H9 (cell line): ENCODE data around the gene ARF1. TPM values are rescaled to one million over a fixed set of nuclear protein-coding genes. Genes with fewer than 3 reads are reported as not detected.

Source experiments
- DNase-seq: peaks from one replicate; pipeline ENCODE4 v3.0.0-alpha.2; 2017
- H2AFZ ChIP-seq: one replicate; pipeline ENCODE4 v1.6.1; 2013; ENCODE audit warnings: mild to moderate bottlenecking, low read length, control low read depth, moderate library complexity
- H2AK5ac ChIP-seq: 2 replicates; pipeline ENCODE4 v1.6.1; 2013; ENCODE audit warnings: low read length, control low read depth, mixed read lengths; ENCODE audit not compliant: insufficient read length
- H2BK120ac ChIP-seq: one replicate; pipeline ENCODE4 v1.6.1; 2013; ENCODE audit warnings: low read depth, mild to moderate bottlenecking, low read length, control low read depth, inconsistent platforms; ENCODE audit not compliant: poor library complexity, severe bottlenecking
- H2BK12ac ChIP-seq: 2 replicates; pipeline ENCODE4 v1.6.1; 2013; ENCODE audit warnings: low read length, control low read depth, mixed read lengths, low read depth; ENCODE audit not compliant: insufficient read length
- H2BK15ac ChIP-seq: 2 replicates; pipeline ENCODE4 v1.6.1; 2013; ENCODE audit warnings: low read depth, low read length, control low read depth
- H2BK20ac ChIP-seq: one replicate; pipeline ENCODE4 v1.6.1; 2013; ENCODE audit warnings: low read depth, mild to moderate bottlenecking, low read length, control low read depth, inconsistent platforms; ENCODE audit not compliant: poor library complexity, severe bottlenecking
- H2BK5ac ChIP-seq: 2 replicates; pipeline ENCODE4 v1.6.1; 2013; ENCODE audit warnings: low read length, control low read depth, mixed read lengths; ENCODE audit not compliant: insufficient read length
- H3K14ac ChIP-seq: 2 replicates; pipeline ENCODE4 v1.6.1; 2013; ENCODE audit warnings: low read length, control low read depth; ENCODE audit not compliant: insufficient read depth
- H3K18ac ChIP-seq: 2 replicates; pipeline ENCODE4 v1.6.1; 2013; ENCODE audit warnings: low read depth, mild to moderate bottlenecking, mixed read lengths, low read length, control low read depth; ENCODE audit not compliant: insufficient read length
- H3K23ac ChIP-seq: 2 replicates; pipeline ENCODE4 v1.6.1; 2013; ENCODE audit warnings: low read length, control low read depth, mixed read lengths, low read depth; ENCODE audit not compliant: insufficient read length
- H3K23me2 ChIP-seq: 2 replicates; pipeline ENCODE4 v1.6.1; 2013; ENCODE audit warnings: low read depth, mild to moderate bottlenecking, mixed read lengths, low read length, control low read depth; ENCODE audit not compliant: insufficient read length, poor library complexity, severe bottlenecking
- H3K27ac ChIP-seq: 2 replicates; pipeline ENCODE4 v1.5.1; 2013; ENCODE audit warnings: low read length, control low read depth, mixed read lengths, low read depth; ENCODE audit not compliant: insufficient read length
- H3K27me3 ChIP-seq: 2 replicates; pipeline ENCODE4 v1.6.1; 2013; ENCODE audit warnings: low read length, control low read depth, inconsistent platforms; ENCODE audit not compliant: insufficient read depth
- H3K4ac ChIP-seq: 2 replicates; pipeline ENCODE4 v1.6.1; 2013; ENCODE audit warnings: low read depth, mild to moderate bottlenecking, control low read depth, inconsistent platforms, low read length, moderate library complexity
- H3K4me1 ChIP-seq: 2 replicates; pipeline ENCODE4 v1.6.1; 2013; ENCODE audit warnings: low read length, control low read depth, inconsistent platforms; ENCODE audit not compliant: insufficient read depth
- H3K4me2 ChIP-seq: 2 replicates; pipeline ENCODE4 v1.6.1; 2013; ENCODE audit warnings: low read length, control low read depth, mixed read lengths; ENCODE audit not compliant: insufficient read length, insufficient read depth
- H3K56ac ChIP-seq: 2 replicates; pipeline ENCODE4 v1.6.1; 2013; ENCODE audit warnings: low read depth, mild to moderate bottlenecking, mixed read lengths, low read length, control low read depth; ENCODE audit not compliant: insufficient read length
- H3K79me1 ChIP-seq: 2 replicates; pipeline ENCODE4 v1.6.1; 2013; ENCODE audit warnings: low read depth, mild to moderate bottlenecking, moderate library complexity, low read length, control low read depth, inconsistent platforms; ENCODE audit not compliant: insufficient read depth, poor library complexity, severe bottlenecking
- H3K79me2 ChIP-seq: 2 replicates; pipeline ENCODE4 v1.6.1; 2013; ENCODE audit warnings: low read length, control low read depth, inconsistent platforms; ENCODE audit not compliant: insufficient read depth
- H3K9ac ChIP-seq: 2 replicates; pipeline ENCODE4 v1.6.1; 2013; ENCODE audit warnings: low read length, control low read depth, mixed read lengths; ENCODE audit not compliant: insufficient read length; ENCODE audit errors: extremely low read depth
- H3K9me3 ChIP-seq: one replicate; pipeline ENCODE4 v1.6.1; 2013; ENCODE audit warnings: low read depth, low read length, inconsistent platforms; ENCODE audit not compliant: control insufficient read depth
- H3T11ph ChIP-seq: one replicate; pipeline ENCODE4 v1.6.1; 2013; ENCODE audit warnings: mild to moderate bottlenecking, low read length, control low read depth, inconsistent platforms
- H4K20me1 ChIP-seq: one replicate; pipeline ENCODE4 v1.6.1; 2013; ENCODE audit not compliant: control insufficient read depth, insufficient read length, insufficient read depth
- H4K5ac ChIP-seq: 2 replicates; pipeline ENCODE4 v1.6.1; 2013; ENCODE audit warnings: low read depth, mild to moderate bottlenecking, mixed read lengths, low read length, control low read depth; ENCODE audit not compliant: insufficient read length
- H4K8ac ChIP-seq: replicated peaks from 2 replicates; pipeline ENCODE4 v1.6.1; 2013; ENCODE audit warnings: low read length, control low read depth, mixed read lengths, low read depth; ENCODE audit not compliant: insufficient read length
- H4K91ac ChIP-seq: 2 replicates; pipeline ENCODE4 v1.6.1; 2013; ENCODE audit warnings: low read depth, mild to moderate bottlenecking, moderate library complexity, mixed read lengths, low read length, control low read depth; ENCODE audit not compliant: insufficient read length
- H3K27ac Mint-ChIP-seq, 3 experiments: 2 replicates in 2 of 3; 3 replicates in 1 of 3; pipeline ENCODE4 v1.8.0; 2020 to 2021; ENCODE audit warnings: mixed read lengths in 3 of 3, mild to moderate bottlenecking in 1 of 3, moderate library complexity in 1 of 3
- H3K27me3 Mint-ChIP-seq: 2 replicates; pipeline ENCODE4 v1.8.0; 2021; ENCODE audit warnings: low read depth, mild to moderate bottlenecking, moderate library complexity, mixed read lengths
- H3K36me3 Mint-ChIP-seq, 3 experiments: 2 replicates in 2 of 3; 3 replicates in 1 of 3; pipeline ENCODE4 v1.8.0; 2020 to 2021; ENCODE audit warnings: low read depth in 3 of 3, mixed read lengths in 3 of 3; ENCODE audit not compliant: insufficient read depth in 1 of 3
- H3K4me1 Mint-ChIP-seq, 2 experiments: 2 replicates each; pipeline ENCODE4 v1.8.0; 2020; ENCODE audit warnings: mixed read lengths in 2 of 2
- H3K4me3 Mint-ChIP-seq, 2 experiments: 2 replicates in 1 of 2; 3 replicates in 1 of 2; pipeline ENCODE4 v1.8.0; 2020 to 2021; ENCODE audit warnings: mild to moderate bottlenecking in 2 of 2, mixed read lengths in 2 of 2, moderate library complexity in 1 of 2
- H3K9me3 Mint-ChIP-seq, 2 experiments: 2 replicates in 1 of 2; 3 replicates in 1 of 2; pipeline ENCODE4 v1.8.0; 2020; ENCODE audit warnings: mild to moderate bottlenecking in 2 of 2, mixed read lengths in 2 of 2, moderate library complexity in 1 of 2
- WGBS: extraction: QIAGEN DNeasy Blood & Tissue Kit; methylation state at CpG from one replicate; pipeline ENCODE4 v1.1.7; 2013; ENCODE audit warnings: missing lambda C conversion rate, low lambda C conversion rate, mixed read lengths; ENCODE audit not compliant: insufficient read length; ENCODE audit errors: extremely low coverage; 5-methylcytosine and 5-hydroxymethylcytosine counted together
- total RNA-seq: library from RNA; stranded (reverse); gene quantifications from 2 replicates; pipeline ENCODE4 v1.2.1, GENCODE V29; 2021
- TF ChIP-seq, protein P1 (sequence below): fragments of 200-600 bp; sonication (generic); conservative IDR thresholded peaks from 3 replicates; pipeline ENCODE4 v1.8.0; 2021; ENCODE audit warnings: antibody characterized with exemption, mild to moderate bottlenecking

Gene ARF1
- total RNA-seq, 1 experiment from 2014 or later, result 258 TPM

DNA sequence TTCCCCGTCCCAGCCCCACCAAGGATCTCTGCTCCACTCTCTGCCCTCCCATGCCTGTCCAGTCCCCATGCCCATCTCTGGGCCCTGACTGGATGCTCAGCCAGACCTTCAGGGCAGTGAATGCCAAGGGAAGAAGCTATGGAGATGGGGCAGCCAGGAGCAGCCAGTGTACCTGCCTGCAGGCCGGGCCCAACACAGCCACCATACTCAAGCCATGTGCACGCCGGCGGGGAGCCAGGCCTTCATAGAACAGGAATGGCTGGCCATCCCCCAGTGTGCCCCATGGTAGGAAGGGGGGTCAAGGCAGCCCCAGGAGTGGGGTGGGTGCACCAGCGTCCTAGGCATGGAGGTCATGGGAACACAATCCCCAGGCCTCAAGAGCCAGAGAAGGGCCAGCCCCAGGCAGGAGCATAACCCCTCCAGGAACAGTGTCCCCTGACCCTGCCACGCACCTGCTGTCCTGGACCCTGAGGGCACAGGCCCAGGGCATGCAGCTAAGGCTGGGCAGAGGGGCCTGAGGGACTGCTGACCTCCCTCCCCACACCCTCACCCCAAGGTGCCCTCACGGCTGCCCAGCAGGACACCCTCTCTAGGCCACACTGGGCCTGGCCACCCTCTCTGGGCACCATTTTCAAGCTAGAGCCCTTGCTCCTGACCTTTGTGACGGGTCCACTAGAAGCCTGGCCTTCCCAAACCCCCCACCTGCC, 20.3 kb upstream of the ARF1 start:
- H3K9me3 ChIP-seq, result no peaks in the 10 kb centered on the region
- no peaks in the 10 kb centered on the region for H3K79me1 ChIP-seq
- H3K4me1 Mint-ChIP-seq, result peaks cover 5 to 7% of the 10 kb centered on the region in 2 experiments; a peak in 3 of 4 replicates
- peaks cover 96% of the 10 kb centered on the region for H3K27me3 Mint-ChIP-seq
- H3K56ac ChIP-seq, result no peak overlapping the region
- no peak overlapping the region for H3K4ac ChIP-seq
- H2BK5ac ChIP-seq, result no peak overlapping the region
- no peak overlapping the region for H3K9ac ChIP-seq
- TF ChIP-seq, protein P1, sequence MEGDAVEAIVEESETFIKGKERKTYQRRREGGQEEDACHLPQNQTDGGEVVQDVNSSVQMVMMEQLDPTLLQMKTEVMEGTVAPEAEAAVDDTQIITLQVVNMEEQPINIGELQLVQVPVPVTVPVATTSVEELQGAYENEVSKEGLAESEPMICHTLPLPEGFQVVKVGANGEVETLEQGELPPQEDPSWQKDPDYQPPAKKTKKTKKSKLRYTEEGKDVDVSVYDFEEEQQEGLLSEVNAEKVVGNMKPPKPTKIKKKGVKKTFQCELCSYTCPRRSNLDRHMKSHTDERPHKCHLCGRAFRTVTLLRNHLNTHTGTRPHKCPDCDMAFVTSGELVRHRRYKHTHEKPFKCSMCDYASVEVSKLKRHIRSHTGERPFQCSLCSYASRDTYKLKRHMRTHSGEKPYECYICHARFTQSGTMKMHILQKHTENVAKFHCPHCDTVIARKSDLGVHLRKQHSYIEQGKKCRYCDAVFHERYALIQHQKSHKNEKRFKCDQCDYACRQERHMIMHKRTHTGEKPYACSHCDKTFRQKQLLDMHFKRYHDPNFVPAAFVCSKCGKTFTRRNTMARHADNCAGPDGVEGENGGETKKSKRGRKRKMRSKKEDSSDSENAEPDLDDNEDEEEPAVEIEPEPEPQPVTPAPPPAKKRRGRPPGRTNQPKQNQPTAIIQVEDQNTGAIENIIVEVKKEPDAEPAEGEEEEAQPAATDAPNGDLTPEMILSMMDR, result no peak
- H3K27ac Mint-ChIP-seq, result no peak overlapping the region
- H2BK15ac ChIP-seq, result no peak overlapping the region
- H3K4me2 ChIP-seq, result no peak overlapping the region
- H4K8ac ChIP-seq, result no peak overlapping the region
- no peak overlapping the region for H2BK120ac ChIP-seq
- H3K4me1 ChIP-seq, result no peaks in the 10 kb centered on the region
- no peak overlapping the region for H3K18ac ChIP-seq
- no peak overlapping the region for H3K4me3 Mint-ChIP-seq
- no peak for DNase-seq
- H4K91ac ChIP-seq, result no peak overlapping the region
- H4K5ac ChIP-seq, result no peak overlapping the region
- H3K9me3 Mint-ChIP-seq, result peaks cover 2 to 6% of the 10 kb centered on the region in 2 experiments; a peak in 3 of 5 replicates
- no peak overlapping the region for H3K23ac ChIP-seq
- H2BK12ac ChIP-seq, result no peak overlapping the region
- H3T11ph ChIP-seq, result no peak overlapping the region
- peaks cover 19% of the 10 kb centered on the region for H3K23me2 ChIP-seq
- no peak overlapping the region for H2AK5ac ChIP-seq
- no peak overlapping the region for H2AFZ ChIP-seq
- H3K27ac ChIP-seq, result no peak overlapping the region
- no peak overlapping the region for H3K14ac ChIP-seq
- no peak overlapping the region for H2BK20ac ChIP-seq
- H3K27me3 ChIP-seq, result peaks cover 42% of the 10 kb centered on the region
- H3K79me2 ChIP-seq, result no peaks in the 10 kb centered on the region
- no CpG with 5 or more reads among the region's 9 CpGs for WGBS
- no peaks in the 10 kb centered on the region for H4K20me1 ChIP-seq
- H3K36me3 Mint-ChIP-seq, result no peaks in the 10 kb centered on the region; a peak in 1 of 7 replicates
